NCI-H446 treated with DMSO at 0.1 percent for 48 hours (cell line): ENCODE measurements around the gene LRRC45.

Experiments used
- DNase-seq: peaks from one replicate; lab custom pipeline; 2025; lab: John Stamatoyannopoulos, UW

LRRC45 gene

GRCh38 chr17:82063424-82064415 lies 40.6 kb downstream of the LRRC45 start:
- DNase-seq: no peak

GRCh38 chr17:82064433-82065192 lies 41.5 kb downstream of the LRRC45 start:
- DNase-seq: no peak

- no peak for DNase-seq
Measured at GRCh38 chr17:82065193-82065637, 42.1 kb downstream of the LRRC45 start.

GRCh38 chr17:82065638-82066303 lies 42.7 kb downstream of the LRRC45 start, which contains the start of gene DUS1L:
TSS of gene DUS1L (minus strand) at chr17:82065804. CDS start at chr17:82065059, 745 bp downstream.
- DNase-seq: no peak

GRCh38 chr17:82070611-82071010 lies 47.5 kb downstream of the LRRC45 start:
- no peak for DNase-seq

GRCh38 chr17:82072827-82073226 lies 49.7 kb downstream of the LRRC45 start:
- no peak for DNase-seq

- DNase-seq: no peak
Measured at GRCh38 chr17:82073446-82073845, 50.3 kb downstream of the LRRC45 start.

- no peak for DNase-seq
Measured at GRCh38 chr17:82076018-82076784, 53.1 kb downstream of the LRRC45 start.

- no peak for DNase-seq
Measured at GRCh38 chr17:82076785-82077591, 53.9 kb downstream of the LRRC45 start.

GRCh38 chr17:82077617-82078358 lies 54.7 kb downstream of the LRRC45 start:
- DNase-seq: no peak

- DNase-seq: no peak
Measured at GRCh38 chr17:82078433-82078832, 55.3 kb downstream of the LRRC45 start.

- no peak for DNase-seq
Measured at GRCh38 chr17:82079001-82079677, 56.0 kb downstream of the LRRC45 start.

GRCh38 chr17:82080048-82080788 lies 57.1 kb downstream of the LRRC45 start:
- DNase-seq: no peak
